HG03159 (cell line): Measurements from ENCODE around the gene EEF2.
A peak's percentile ranks its signal among the peaks of the same experiment; 100 is the strongest.
"Not testable (repeated sequence)": the region's sequence is repeated elsewhere in the genome, so short reads cannot be mapped to it uniquely, and the experiment has no call there.

Experiments
- ATAC-seq: cut with Tn5 transposase; IDR thresholded peaks from one replicate; pipeline ENCODE4 v1.9.1; 2021; ENCODE audit warnings: mild to moderate bottlenecking, moderate library complexity; ENCODE audit not compliant: unreplicated experiment

EEF2 gene

GRCh38 chr19:3970808-3971598, 14.3 kb downstream of the EEF2 start, which contains the start of gene DAPK3:
TSS of gene DAPK3 (minus strand) at chr19:3971099. CDS start at chr19:3969735, 1,364 bp downstream.
- ATAC-seq: peak; percentile 91

DNA sequence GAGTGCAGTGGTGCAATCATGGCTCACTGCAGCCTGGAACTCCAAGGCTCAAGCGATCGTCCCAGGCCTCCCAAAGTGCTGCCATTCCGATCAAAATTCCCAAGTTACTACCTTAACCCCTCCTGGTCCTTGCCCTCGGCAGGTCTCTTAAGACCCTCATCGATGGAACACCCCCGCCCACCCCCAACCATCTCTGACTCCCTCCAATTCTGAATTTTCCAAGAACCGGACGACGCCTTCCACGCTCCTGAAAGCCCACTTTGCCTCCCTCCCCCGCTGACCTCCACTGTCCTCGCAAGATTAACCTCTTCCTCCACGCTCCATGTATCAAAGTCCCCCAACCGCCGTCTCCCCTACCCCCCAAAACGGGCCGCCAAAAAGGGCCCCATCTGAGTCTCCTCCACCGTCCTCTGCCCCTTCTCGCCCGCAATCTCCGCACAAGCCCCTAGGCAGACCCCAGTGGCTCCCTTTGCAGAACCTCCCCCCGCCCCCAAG, 14.9 kb downstream of the EEF2 start:
- ATAC-seq: no peak

- no peak for ATAC-seq
Measured at GRCh38 chr19:3969435-3970312, 15.6 kb downstream of the EEF2 start.

DNA sequence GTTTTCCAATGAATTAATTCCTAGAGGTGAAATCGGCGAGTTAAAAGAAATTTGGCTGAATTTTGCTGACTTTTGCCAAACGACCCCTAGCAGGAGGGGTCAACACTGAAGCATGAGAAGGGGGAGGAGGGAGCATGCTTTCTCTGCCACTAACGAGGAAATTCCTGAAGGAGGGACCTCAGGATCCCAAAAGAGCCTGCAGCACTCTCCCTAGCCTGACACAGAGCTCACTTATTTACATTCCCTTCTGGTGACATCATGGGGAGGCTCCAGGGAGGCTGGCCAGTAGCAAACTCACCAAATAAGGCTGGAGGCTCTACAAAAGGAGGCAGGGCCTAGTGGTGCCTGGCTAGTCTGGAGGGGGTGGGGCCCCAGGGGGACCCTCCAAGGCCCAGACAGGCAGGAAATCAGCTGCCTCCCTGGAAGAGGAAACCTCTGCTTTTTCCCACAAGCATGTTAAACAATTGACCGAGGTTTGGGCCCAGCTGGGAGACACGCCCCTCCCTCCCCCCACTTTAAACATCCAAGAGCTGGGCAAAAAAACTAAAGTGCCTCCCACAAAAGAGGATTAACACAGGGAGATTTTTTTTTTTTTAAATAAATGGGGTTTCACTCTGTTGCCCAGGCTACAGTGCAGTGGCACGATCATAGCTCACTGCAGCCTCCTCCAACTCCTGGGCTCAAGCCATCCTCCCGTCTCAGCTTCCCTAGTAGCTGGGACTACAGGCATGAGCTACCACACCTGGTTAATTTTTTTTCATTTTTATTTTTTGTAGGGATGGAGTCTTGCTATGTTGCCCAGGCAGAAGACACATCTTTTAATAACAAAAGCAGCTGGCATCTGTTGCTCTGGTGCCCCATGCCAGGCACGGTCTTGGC, 16.5 kb downstream of the EEF2 start:
- ATAC-seq: no peak

DNA sequence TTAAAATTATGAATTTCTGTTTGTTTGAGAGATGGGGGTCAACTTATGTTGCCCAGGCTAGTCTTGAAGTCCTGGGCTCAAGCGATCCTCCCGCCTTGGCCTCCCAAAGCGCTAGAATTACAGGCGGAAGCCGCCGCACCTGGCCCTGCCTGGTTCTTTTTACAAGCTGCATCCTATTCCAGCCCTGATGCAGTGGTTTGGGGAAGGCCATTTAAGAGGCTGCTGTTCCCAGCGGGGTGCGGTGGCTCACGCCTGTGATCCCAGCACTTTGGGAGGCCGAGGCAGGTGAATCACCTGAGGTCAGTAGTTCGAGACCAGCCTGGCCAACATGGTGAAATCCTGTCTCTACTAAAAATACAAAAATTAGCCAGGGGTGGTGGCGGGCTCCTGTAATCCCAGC, 17.3 kb downstream of the EEF2 start:
- ATAC-seq: not testable (repeated sequence)

DNA sequence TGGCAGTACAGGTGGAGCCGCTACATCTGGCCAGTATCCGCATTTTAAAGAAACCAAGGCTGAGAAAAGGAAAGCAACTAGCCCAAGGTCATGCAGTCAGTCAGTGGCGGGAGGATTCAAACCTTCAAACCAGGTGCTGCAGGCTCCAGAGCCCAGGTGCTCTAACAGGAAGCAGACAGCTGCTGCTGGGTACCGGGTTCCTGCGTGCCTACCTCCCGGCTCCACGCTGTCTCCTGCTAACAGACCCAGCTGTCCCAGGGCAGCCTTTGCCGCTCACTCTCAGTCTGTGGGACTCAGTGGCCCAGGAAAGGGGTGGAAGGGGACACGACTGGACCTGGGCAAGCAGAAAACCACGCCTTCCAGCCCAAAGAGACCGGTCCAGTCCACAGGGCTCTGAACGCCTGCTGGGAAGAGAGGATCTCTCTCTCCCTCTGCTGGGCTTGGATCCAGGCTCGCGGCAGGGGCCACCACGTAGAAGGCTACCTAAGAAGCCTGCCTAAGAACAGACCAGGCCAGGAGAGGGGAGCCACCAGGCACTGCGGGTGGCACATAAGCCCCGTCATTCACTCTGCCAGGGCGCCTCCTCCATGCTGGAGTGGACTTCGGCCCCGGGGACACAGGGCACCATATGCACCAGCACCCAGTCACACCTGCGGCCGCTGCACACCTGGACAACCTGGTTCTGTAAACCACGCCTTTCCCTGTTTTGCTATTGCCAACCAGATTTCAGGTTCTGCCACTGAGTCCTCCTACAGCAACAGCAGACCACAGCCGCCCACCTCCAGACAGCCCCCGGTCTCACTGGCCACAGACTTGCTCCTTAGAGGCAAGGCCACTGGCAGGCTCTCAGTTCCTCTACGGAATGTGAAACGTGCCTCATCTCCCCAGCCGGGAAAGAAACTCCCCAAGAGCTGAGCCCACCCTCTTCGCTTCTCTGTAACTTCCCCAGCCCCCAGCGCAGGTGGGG, 18.9 kb downstream of the EEF2 start:
- no peak for ATAC-seq

DNA sequence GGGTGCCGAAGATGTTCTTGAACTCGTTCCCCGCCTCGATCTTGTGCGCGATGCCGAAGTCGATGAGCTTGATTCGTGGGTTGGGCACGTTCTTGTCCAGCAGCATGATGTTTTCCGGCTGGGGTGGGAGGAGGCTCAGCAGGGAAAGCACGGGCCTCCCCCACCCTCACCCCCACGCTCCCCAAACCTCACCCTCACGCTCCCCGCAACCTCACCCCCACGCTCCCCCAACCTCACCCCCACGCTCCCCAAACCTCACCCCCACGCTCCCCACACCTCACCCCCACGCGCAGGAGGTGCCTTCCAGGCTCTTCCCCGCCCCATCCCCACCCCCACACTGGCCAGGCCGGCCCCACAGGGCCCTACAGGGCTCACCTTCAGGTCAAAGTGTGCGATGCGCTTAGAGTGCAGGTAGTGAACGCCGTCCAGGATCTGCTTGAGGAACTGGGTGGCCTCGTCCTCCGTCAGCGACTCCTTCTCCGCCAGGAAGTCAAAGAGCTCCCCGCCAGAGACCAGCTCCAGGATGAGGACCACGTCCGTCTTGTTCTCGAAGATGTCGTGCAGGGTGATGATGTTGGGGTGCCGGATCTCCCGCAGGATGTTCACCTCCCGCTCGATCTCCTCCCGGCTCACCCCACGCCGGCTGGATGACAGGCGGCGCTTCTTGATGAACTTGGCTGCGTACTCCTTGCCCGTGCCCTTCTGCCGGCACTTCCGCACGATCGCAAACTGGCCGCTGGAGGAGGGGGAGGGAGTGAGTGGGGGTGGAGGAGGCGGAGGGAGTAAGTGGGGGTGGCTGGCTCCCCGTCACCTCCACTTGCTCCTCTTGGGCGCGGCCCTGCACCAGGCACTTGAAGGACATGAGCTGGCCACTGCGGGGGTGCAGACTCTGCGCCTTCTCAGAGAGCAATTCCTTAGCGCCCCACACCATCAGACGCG, 20.7 kb downstream of the EEF2 start:
- no peak for ATAC-seq

- no peak for ATAC-seq
Measured at GRCh38 chr19:3963458-3964255, 21.6 kb downstream of the EEF2 start.

DNA sequence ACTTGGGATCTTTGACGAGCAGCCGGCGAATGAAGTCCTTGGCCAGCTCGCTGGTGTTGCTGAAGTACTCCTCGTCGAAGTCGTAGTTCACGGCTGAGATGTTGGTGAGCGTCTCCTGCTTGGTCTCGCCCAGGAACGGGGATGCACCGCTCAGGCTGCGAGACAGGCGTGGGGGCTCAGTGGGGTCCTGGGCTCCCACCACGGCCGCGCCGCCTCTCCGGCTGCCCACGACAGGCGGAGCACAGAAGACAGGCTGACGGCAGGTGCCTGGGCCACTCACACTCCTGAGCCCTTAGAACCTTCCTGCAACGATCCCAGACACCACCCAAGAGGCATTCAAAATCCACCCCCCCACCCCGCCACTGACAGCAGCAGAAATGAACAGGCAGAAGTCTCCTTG, 24.3 kb downstream of the EEF2 start:
- ATAC-seq: no peak

GRCh38 chr19:3959766-3960131, 25.5 kb downstream of the EEF2 start:
- ATAC-seq: no peak

DNA sequence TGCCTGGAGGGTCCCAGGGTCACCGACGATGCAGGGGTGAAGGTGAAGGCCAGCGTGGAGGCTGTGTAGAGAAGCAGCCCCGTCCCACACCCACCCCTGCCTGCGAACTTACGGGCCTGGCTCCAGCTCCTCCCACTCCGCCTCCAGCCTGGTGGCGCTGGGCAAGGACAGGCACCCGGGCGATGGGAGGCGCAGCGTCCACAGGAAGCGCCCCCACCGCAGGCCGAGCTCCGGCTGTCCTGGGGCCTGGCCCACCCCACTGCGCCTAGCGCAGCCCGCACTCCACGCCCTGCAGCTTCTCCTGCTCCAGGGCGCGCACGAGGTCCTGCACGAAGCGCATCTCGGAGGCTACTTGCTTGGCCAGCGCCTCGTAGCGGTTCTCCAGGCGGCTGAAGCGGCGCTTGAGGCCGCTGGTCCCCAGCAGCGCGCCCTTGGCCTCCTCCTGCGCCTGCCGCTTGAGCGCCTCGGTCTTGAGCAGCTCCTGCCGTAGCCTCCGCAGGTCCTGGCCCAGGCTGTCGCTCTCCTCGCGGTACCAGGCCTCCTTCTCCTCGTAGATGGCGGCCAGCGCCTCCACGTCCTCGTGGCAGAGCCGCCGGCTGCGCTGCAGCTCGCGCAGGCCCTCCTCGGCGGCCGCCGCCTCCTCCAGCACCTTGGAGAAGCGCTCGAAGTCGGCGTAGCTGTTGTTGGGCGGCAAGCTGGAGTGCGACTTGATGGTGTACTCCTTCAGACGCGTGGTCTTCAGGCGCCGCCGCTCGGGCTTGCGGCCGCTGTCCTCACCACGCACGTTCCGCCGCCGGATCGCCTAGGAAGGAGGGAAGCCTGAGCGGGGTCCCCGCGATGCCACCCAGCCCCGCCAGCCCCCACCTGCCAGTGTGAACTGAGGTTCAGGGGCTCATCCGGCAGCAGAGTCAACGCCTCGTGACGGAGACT, 26.2 kb downstream of the EEF2 start:
- ATAC-seq: no peak

GRCh38 chr19:3955688-3956087, 29.6 kb downstream of the EEF2 start:
- no peak for ATAC-seq

DNA sequence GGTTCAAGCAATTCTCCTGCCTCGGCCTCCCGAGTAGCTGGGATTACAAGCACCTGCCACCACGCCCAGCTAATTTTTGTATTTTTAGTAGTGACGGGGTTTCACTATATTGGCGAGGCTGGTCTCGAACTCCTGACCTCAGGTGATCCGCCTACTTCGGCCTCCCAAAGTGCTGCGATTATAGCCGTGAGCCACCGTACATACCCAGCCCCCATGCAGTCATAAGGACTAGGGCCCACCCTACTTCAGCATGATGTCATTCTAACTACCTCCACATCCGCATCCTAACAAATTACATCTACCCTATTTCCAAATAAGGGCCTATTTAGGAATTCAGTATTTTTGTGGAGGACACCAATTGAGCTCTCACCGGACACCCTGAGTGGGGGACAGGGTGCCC, 30.0 kb downstream of the EEF2 start:
- ATAC-seq: not testable (repeated sequence)

GRCh38 chr19:3954107-3954506, 31.2 kb downstream of the EEF2 start:
- no peak for ATAC-seq

- ATAC-seq: not testable (repeated sequence)
Measured at GRCh38 chr19:3952755-3953276, 32.4 kb downstream of the EEF2 start.
